NCI-H226 (cell line): ENCODE measurements around the gene MPC2.
"Not testable (repeated sequence)": the region's sequence is repeated elsewhere in the genome, so short reads cannot be mapped to it uniquely, and the experiment has no call there.

ENCODE experiments used
- DNase-seq: peaks from one replicate; pipeline ENCODE4 v3.0.0-alpha.2; 2015

Gene MPC2

GRCh38 chr1:167934426-167935215 lies 2.3 kb downstream of the MPC2 start:
- no peak for DNase-seq

GRCh38 chr1:167933788-167934187 lies 3.1 kb downstream of the MPC2 start:
- DNase-seq: no peak

- DNase-seq: no peak
Observed at GRCh38 chr1:167929725-167930124, 7.1 kb downstream of the MPC2 start.

DNA sequence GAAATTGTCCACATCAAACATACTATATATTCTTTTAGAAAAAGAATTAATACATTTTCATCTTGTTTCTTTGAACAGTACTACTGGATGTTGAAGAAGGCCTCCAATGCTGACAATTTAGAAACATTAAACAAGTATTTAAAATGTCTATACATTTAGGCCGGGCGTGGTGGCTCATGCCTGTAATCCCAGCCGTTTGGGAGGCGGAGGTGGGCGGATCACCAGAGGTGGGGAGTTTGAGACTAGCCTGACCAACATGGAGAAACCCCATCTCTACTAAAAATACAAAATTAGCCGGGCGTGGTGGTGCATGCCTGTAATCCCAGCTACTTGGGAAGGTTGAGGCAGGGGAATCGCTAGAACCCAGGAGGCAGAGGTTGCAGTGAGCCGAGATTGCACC lies 8.0 kb downstream of the MPC2 start:
- DNase-seq: not testable (repeated sequence)

- DNase-seq: no peak
Observed at GRCh38 chr1:167928457-167928852, 8.4 kb downstream of the MPC2 start.

DNA sequence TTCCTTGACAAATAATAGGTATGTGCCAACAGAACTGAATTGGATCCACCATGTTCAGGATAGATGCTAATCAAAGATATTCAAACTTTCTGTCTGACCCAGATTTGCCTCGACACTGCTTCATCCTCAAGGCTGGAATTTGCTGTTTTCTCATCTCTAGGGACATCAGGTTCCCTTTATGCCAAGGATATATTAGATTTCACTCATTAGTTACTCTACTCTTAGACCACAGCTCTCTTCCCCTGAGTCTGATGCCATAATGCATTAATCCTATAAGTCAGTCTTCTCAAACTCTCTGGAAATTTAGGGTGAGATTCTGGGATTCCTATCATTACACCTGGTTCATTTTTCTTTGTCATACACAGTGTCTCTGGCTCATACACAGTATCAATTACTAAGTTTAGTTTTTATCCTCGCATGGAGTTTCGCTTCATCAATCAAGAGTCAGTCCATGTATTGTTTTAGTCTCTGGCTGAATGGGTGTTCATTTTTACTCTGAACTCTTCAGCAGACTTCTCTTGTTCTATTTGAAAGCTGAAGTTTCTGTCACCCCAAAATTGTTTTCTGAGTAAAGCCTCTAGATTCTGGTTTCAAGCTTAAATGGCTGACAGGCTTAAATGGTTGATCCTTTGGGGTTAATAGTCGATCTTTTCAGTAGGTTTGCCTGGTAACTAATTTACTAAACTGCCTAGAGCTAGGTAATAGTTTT lies 9.7 kb downstream of the MPC2 start:
- no peak for DNase-seq

DNA sequence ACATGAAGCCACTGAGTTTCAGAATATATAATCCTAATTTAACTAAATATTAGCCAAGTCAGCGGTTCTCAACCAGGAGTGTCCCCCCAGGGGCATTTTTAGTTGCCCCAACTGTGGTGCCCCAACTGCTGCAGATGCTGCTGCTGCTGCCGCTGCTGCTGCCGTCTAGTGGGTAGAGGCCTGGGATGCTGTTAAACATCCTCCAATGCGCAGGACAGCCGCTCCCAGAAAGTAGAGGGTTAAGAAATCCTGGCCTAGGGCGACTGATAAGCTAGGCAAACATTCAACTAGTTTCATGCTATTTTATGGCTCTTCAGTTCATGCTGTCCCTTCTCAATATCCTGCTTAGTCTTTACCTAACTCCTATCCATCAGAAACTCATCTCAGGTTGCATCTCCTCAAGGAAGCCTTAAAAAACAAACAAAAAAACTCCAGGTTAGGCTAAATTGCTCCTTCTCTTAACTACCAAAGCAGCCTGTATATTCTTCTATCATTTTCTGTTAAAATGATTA lies 10.3 kb downstream of the MPC2 start:
- no peak for DNase-seq

DNA sequence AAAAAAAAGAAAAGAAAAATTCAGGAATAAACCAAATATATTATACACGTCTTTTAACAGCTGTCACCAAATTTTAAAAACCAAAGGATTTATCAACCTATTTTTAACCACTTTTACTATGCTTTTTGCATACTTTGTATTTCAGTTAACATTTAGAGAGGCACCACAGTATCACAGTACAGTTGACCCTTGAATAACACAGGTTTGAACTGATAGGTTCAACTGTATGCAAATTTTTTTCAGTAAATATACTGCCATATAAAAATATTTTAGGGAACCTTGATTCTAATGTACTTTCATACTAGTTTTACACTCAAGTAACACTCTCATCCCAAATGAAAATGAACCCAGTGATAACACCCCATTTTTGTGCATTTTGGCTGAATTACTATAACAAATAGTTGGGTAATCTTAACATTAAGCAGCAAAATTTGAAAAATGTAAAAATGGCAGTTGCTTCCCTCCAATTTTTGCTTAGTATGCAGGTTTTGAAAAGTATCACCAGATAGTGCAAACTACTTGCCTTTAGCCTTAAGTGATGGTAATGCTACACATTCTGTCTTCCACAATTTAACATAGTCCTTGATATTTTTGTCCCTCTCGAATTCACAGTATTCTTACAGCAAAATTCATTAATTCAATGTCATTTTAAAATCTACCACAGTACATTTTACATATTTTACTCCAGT lies 12.2 kb downstream of the MPC2 start:
- no peak for DNase-seq

- no peak for DNase-seq
Observed at GRCh38 chr1:167924102-167924501, 12.8 kb downstream of the MPC2 start.

DNA sequence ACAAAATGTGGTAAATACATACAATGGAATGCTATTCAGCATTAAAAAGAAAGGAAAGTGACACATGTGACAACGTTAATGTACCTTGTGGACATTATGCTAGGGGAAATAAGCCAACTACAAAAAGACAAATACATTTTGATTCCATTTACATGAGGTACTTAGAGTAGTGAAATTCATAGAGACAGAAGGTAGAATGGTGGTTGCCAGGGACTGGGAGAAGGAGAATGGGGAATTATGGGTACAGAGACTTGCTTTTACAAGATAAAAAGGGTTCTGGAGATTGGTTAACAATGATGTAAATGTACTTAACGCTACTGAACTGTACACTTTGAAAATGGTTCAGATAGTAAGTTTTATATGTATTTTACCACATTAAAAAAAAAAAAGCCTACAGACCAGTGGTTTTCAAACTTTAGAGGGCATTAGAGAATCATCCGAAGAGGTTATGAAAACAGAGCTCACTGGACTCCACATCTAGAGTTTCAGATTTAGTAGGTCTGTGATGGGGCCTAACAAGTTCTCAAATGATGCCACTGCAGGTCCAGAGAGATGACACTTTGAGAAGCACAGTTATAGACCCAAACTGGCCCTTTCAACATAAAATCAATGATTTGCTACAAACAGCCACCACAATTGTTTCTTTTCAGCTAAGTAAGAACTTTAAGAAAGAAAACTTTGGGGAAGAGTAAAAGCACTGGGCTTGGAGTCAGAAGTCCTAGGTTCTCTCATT lies 13.4 kb downstream of the MPC2 start:
- DNase-seq: no peak

DNA sequence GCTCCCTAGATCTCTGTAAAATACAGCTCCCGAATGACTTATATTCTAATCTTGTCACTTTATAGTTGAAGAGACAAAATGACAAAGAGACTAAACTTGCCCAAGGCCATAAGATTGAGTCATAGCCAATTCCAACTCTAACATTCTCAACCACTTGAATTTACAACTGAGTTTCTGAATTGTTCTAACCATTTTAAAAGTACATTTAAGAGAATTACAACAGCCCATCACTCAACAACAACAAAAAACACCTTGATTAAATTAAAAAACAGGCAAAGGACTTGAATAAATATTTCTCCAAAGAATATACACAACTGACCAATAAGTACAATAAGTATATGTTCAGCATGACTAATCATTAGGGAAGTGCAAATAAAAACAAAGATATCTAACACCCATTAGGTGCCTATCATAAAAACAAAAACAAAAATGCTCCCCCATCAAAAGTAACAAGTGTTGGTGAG lies 14.2 kb downstream of the MPC2 start:
- DNase-seq: no peak

GRCh38 chr1:167922023-167922422 lies 14.8 kb downstream of the MPC2 start:
- no peak for DNase-seq

- DNase-seq: no peak
Observed at GRCh38 chr1:167916766-167917511, 19.9 kb downstream of the MPC2 start.

DNA sequence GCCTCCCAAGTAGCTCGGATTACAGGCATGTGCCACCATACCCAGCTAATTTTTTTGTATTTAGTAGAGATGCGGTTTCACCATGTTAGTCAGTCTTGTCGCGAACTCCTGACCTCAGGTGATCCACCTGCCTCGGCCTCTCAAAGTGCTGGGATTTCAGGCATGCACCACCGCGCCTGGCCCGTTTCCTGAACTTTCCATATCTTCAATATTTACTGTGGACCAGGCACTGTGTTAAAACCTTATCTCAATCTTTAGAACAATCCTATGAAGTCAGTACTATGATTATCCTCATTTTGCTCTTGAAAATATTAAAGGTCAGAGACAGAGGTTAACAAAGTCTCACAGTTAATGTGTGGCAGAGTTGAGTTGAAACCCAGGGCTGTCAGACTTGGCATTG lies 21.3 kb downstream of the MPC2 start:
- DNase-seq: no peak

- DNase-seq: no peak
Observed at GRCh38 chr1:167913895-167914496, 22.9 kb downstream of the MPC2 start, which contains the start of gene ADCY10. ADCY10 (minus strand) TSS chr1:167914134; CDS start chr1:167905140, 8,994 bp downstream.

DNA sequence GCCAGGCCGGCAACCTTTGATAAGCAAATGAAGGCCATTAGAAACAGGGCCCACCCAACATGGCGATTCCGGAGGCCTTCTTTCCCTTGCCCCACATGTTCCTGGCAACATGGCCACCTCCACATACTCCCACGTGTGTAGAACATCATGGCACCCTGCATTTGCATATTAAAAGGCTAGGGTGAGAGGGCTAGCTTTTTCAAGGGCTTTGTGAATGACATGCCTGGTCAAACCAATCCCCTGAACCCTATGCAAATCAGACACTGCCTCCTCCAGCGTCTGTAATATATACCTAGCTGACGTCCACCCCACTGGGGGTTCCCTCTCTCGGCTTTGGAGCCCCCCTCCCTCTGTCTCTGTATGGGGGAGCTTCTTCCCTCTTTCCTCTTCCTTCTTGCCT lies 24.6 kb downstream of the MPC2 start:
- DNase-seq: no peak

- DNase-seq: no peak
Observed at GRCh38 chr1:167911413-167911812, 25.5 kb downstream of the MPC2 start.

DNA sequence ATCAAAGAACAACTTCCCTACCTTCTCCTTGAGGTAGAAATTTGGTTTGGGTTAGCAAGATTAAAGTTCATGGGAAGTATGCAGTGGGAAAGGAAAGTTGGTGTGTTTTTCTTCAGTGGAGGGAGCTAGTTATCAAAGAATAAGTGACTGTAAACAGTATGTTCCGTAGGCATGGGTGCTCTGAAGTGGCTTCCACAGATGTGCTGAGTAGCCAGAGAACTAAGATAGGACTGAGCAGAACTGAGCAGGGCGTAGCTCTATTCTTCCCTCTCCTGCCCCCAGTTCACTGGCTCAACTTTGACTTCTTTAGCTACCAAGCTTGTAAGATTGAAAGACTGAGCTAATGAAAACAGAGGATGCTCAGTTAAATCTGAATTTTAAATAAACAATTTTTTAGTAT lies 26.3 kb downstream of the MPC2 start:
- DNase-seq: no peak

DNA sequence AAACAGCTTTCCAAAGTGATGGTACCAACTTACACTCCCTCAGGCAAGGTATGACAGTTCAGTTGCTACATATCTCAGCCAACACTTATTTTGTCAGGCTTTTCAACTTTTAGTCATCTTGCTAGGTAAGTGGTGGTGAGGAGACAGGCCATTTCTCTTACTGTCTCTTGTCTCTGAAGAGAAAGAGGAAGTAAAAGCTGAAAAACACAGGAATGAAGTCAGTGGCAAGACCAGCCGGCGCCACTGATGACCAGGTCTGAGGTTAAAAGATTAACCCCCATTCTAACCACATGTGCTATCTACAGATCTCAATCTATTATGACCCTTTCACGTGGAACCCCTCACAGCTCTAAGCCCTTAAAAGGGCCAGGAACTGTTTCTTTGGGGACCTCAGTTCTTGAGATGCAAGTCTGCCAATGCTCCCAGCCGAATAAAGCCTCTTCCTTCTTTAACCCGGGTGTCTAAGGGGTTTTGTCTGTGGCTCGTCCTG lies 27.1 kb downstream of the MPC2 start:
- no peak for DNase-seq

GRCh38 chr1:167905671-167906070 lies 31.2 kb downstream of the MPC2 start:
- DNase-seq: no peak

DNA sequence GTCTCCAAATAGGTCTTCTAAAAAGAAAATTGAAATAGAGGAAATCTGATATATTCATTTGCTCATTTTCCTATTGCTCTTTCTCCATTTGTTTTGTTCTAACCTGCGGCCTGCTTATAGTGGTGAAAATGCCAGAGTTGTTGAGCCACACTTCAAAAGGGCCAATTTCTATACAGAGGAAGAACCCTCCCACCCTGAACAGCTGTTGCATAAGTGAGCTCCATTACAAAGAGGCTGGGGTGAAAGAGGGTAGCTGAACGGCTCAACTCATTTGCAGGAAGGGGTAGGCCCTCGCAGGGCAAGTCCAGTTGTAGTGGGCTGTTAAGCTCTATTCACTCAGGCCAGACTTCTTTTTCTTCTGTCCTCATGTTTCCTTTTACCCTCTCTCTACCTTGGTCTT lies 31.7 kb downstream of the MPC2 start:
- DNase-seq: no peak
